Activated naive CD4-positive, alpha-beta T cell treated with Interleukin-2 at 50 U/mL for 16 hours (primary cell): ENCODE measurements around the gene RNF6.

Experiments used
- DNase-seq: peaks from one replicate; pipeline ENCODE4 v3.0.0-alpha.2; 2020

The RNF6 gene

DNA sequence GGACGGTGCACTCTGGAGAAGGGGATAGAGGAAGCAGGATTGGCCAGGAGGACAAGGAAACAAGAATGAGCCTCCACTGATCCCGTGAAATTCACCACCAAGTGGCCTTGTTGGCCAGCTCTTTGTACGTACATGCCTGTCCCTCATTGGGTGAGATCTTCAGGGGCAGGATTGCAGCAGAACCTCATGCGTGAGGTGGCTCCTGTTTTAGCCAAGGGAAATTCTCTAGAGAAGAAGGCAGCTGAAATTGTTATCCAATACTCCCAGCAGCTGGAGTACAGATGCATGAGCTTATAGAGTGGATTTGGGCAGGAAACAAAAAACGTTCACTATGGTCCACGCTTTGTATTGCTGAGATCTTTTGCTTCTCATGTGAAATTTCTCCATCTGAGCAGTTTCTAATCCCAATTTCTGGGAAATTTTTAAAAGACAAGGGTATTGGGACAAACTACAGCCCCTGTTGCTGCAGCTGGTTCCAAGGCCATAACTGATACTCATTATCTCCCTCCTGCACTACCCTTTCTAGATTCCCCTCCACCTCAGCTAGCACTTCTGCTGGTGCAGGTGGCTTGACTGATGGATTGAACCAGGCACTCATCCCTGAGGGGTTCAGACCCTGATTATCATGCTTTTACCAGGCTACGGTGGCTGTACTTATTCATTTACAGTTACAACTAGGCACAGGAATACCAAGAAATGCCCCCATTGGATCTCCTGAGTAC lies 3.9 kb upstream of the RNF6 start:
- DNase-seq: no peak

DNA sequence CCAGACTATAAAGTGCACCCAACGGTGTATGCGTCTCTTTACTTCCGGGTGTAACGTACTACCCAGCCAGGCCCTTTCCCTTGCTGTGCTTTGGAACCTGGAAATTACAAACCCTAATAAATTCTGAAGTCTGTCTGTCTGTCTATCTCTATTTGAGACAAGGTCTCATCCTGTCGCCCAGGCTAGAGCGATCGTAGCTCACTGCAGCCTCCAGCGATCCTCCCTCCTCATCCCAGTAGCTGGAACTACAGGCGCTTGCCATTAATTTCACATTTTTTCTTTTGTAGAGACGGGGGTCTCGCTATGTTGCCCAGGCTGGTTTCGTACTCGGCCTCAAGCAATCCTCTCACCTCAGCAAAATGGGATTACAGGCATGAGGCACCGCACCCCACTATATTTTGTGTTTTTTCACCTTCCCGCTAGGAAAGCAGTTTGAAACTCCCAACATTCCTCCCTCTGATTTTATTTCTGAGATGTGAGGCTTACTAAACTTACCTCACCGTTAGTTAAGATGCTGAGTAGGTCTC lies 469 bp upstream of the RNF6 start:
- DNase-seq: no peak

DNA sequence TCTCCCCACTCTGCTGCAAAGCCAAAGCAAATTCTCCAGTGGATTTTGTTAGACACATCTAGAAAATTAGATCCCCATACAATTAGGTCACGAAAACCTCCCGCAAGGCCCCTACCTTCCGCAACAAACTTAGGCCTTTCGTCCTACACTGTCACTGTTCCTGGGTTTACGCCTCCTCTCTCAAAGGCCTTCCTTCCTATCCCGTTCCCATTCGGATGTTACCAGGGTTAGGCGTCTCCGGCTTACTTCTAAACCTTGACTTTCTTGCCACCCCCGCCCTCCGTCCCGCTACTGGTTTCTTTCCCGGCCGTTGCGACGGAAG lies 754 bp downstream of the RNF6 start:
- no peak for DNase-seq

DNA sequence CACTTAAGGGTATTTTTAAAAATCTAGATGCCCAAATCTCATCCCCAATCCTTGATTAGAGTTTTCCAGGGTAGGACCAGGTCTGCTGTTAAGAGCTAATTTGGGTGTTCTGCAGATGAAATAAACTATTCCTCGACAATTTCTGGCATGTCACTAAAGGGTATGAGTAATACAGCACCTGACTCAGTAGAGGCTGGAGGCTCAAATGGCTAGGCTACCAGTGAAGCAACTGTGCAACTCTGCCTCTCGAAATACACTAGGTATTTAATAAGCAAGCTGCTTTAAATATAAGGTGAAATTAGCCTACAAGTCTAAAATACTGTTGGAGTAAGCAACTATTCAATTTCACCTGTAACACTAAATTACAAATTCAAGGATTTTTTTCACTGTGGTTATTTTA lies 1.5 kb downstream of the RNF6 start:
- no peak for DNase-seq

DNA sequence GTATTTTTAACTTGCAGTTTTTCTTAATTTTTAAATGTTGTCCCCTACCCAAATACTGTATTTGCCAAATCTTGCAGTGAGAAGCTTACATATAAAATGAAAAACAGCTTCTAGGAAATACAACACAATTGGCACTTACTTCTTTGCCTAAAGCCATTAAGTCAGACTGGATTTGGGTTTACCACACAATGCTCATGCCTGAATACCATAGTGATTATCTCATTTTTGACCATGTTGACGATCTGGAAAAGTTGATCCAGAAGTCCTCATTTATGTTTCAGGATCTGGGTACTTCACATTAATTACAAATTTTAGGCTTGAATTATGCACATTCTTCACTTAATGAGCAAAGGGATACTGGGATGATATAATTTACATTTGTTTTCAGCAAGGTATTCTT lies 2.4 kb downstream of the RNF6 start:
- no peak for DNase-seq

DNA sequence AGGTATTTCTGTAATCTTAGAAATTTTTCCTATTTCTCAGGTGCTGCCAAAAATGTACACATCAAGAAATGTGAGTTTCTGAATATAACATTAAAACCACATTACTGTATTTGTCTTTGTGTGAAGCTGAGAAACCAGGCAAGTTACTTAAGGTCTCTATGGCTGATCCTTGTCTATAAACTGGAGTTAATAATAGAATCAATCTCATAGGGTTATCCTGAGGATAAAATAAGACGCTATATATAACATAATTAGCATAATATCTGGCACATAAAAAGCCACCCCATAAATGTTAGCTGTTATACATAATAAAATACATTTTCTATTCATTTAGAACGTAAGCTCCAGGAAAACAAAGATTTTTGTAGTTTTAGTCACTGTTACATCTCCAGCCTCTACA lies 6.1 kb downstream of the RNF6 start:
- no peak for DNase-seq

DNA sequence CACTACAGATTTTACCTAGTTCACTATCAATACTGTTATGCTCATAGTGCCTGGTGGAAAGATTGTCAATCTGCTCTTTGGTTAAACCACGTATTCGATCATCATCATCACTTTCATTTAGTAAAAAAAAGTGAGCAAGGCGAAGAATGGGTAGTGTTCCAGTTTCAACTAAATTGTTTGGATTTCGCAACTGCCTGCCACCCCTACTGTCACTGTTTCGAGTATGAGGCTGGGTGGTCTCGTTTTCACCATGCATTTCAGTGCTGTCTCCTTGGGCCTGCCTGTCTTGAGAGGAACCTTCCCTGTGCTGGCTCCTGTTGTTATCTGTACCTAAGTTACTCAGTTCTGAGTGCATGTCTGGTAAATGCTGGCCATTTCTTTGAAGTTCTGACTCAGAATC lies 8.1 kb downstream of the RNF6 start:
- no peak for DNase-seq

DNA sequence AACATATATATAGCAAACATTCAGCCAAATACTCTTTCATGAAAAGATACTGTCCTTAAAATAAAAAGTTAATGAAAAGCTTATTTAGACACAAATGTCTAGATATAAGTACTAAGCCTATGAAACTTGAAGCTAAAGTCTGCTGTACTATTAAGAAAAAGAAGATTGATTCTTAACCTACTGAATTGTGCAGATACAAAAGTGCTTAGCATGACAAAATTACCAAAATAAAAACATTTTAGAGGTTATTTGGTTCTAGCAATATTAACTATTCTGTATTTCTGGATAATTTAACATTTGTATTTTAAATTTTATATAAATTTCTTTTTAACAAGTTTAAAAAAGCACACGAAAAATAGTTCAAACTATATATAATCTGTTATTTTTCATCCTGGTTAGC lies 8.8 kb downstream of the RNF6 start:
- no peak for DNase-seq

DNA sequence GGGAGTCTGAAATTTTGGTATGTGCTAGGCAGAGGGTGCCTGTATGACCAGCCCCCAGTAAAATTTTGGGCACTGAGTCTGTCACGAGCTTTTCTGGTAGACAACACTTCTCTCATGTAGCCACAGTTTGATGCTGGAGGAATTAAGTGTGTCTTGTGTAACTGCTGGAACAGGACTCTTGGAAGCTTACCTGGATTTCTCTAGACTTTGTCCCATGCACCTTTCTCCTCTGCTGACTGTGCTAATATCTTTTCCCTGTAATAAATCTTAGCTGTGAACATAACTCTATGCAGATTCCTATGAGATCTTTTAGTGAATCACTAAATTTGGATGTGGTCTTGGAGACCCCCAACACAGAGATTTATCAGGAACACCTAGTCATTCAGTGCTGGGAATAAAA lies 13.8 kb downstream of the RNF6 start:
- DNase-seq: no peak

DNA sequence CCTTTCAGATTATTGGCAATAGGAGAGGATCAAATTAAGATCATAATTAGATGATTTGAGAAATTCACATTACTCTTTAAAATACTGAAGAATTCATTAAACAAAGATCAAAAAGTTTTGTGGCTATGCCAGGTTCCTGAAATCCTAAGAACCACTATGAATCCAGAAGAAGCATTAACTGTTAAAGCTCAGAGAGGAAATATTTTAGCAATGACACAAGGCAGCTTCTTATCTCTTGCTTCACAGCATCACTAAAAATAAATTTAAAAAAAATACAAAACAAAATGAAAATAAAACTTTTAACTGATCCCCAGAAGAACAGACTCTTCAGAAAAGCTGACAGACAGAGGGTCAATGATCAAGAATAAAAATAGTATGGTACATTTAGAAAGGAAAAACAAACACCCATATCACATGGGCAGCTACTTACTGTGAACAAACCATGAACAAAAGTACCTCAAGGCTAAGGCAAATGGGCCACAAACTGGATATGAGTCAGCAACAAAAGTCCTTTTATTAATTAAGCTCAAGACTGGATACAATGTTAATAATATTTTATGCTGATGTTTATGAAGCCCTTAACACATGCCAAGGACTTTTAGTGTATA lies 19.6 kb downstream of the RNF6 start:
- DNase-seq: no peak

DNA sequence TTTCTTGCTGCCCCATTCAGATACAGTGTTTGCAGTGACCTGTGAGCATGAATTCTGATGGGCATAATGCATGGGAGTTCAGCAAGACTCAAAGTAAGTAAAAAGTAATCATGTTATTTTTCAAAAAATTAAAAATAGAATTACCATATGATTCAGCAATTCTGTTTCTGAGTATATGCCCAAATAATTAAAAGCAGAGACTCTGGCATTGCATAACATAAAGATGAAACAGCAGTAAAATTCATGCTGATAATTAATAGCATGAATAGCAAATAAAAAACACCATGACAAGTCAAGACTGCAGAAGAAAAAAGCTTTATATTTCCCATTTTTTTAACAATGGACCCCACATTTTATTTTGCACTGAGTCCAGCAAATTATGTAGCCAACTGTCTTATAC lies 21.3 kb downstream of the RNF6 start:
- no peak for DNase-seq

DNA sequence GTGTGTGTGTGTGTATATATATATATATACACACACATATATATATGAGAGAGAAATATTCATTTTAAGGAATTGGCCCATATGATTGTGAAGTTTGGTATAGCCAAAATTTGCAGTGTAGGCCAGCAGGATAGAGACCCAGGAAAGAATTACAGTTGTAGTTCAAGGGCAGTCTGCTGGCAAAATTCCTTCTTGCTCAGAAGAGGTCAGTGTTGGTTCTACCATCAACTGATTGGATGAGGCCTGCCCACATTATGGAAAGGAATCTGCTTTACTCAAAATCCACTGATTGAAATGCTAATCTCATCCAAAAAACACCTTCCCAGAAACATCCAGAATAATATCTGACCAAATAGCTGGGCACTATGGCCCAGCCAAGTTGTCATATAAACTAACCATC lies 24.0 kb downstream of the RNF6 start:
- DNase-seq: no peak

DNA sequence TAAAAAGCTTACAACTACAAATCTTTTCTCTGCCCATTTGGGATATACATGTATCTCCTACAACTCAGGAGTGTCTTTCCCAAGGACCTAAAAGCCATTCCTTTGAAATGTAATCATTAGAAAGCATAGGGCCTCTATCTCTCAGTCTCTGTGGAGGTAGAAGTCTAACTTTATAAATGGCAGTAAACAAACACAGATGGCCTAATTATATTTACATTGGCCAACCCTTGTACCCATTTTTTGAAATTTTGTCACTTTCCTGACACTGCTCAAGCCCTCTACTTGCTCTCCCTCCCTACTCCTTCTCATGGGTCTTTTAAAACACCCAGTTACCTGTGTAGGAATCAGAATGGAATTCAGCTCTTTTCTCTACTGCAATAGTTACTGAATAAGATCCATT lies 24.8 kb downstream of the RNF6 start:
- no peak for DNase-seq

DNA sequence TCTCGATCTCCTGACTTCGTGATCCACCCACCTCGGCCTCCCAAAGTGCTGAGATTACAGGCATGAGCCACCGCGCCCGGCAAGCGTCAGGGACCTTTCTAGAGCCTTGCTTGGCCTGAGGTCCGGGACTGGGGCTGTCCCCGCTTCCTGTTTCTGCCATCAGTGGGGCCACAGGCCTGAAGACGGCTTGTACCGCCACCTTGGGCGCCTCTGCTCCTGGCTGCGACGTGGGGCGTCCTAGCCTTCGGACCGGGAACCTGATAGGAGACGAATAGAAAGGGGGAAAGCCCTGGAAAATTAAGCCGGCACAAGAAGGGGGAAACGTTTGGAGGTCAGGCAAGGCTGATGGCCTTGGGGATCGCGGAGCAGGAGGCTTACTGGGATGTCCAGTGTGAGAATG lies 35.1 kb downstream of the RNF6 start:
- no peak for DNase-seq

DNA sequence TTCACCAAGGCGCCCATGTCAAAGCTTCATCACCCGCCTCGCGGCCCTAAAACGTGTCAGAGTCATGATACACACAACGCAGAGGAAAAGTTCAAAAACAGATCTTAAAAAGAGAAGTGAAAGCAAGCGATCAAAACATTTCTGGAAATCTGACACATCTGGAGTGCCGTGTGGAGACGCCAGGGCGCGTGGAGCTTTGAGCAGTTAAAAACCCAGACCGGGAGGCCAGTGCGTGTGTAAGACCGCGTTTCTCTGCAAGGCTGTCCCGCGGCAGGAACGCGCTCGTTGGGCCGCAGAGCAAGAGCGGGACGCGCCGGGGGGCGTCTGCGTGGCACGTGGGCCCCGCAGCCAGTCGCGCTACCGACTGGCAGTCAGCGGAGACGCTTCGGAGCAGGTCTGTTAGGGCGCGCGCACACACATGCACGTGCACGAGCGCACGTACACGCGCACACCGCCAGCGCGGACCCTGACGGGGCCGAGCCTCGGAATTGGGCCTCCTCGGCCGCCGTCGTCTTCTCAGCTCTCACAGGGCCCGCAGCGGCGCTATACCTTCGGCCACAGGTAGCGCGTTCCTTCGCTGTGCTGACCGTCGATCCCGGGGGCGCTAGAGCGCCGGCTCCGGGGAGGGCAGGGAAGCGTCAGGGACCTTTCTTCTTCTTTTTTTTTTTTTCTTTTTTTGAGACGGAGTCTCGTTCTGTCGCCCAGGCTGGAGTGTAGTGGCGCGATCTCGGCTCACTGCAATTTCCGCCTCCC lies 35.8 kb downstream of the RNF6 start:
- peak; percentile 90 for DNase-seq

DNA sequence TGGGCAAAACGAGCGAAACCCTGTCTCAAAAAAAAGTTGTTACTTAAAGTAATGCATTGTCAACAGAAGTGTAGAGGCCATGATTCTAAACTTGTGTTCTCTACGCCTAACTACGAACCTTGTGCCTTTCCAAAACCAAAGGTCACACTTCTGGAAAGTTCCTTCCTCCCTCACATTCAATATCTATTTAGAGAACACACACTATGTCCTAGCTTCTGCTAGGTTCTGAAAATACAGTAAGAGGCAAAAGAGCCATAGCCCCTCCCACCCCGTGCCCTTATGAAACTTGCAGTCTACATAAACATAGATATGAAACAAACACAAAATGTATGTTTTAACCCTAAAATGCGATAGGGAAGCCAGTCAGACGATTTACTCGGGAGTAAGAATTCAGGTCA lies 36.4 kb downstream of the RNF6 start:
- DNase-seq: no peak

DNA sequence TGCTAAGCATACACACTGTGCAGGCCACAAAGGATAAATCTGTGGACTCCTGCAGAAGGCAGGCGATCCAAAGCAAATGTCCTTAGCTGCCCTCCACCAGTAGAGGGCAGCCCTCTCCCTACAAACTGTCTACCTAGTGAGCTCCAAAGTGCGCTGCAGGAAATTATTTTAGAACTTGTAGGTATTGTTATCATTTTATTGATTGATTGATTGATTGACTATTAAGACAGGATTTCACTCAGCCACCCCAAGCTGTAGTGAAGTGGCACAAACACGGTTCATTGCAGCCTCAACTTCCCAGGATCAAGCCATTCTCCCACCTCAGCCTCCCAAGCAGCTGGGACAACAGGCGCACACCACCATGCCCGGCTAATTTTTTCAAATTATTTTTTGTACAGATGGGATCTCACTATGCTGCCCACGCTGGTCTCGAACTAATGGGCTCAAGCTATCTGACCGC lies 37.3 kb downstream of the RNF6 start:
- DNase-seq: peak; percentile 72

DNA sequence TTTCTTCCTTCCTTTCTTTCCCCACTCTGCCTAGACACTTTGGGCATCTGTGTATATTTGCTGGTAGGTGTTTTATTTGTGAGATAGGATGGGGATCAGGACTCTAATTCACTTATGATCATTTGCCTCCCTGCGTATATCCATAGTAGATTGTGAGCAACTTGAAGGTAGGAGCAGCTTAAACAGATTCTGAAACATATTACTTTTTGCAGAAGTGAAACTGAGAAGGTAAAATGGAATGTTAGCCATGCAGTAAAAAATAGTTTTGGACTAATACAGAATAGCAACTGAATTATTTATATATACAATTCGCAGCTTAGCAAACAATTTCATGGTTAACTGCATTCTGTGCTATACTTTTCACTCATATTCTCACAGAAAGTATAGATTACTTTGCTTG lies 38.7 kb downstream of the RNF6 start:
- DNase-seq: no peak

DNA sequence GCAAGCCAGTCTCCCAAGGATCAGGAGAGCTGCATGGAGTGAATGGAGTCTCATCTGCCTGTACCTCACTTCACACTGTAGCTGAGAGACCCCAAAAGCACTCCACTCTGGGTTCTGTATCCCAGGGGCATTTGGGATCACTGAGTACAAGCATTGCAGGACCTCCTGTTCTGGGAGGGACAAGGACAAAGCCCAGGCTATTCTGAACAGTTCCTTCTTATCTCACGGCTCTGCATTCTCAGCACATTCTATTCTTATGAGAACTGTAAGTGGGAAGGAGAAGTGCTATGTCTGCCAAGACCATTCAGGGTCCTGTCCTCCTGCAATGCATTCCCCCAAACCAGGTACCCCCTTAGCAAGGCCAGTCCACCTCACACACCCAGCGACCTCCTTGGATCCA lies 42.8 kb downstream of the RNF6 start:
- DNase-seq: no peak

DNA sequence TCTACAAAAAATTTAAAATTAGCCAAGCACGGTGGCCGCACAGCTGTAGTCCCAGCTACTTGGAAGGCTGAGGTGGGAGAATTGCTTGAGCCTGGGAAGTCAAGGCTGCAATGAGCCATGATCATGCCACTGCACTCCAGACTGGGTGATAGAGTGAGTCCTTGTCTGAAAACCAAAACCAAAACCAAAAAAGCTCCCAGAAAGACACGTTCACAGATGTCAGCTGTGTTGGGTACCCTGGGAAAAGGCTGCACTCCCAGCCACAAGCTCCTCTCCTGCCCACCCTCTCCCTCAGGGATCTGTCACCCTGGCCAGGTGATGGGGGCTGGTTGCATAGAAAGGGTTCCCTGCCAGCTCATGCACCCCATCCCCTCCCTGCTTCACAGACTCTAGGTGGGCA lies 53.3 kb downstream of the RNF6 start:
- no peak for DNase-seq

DNA sequence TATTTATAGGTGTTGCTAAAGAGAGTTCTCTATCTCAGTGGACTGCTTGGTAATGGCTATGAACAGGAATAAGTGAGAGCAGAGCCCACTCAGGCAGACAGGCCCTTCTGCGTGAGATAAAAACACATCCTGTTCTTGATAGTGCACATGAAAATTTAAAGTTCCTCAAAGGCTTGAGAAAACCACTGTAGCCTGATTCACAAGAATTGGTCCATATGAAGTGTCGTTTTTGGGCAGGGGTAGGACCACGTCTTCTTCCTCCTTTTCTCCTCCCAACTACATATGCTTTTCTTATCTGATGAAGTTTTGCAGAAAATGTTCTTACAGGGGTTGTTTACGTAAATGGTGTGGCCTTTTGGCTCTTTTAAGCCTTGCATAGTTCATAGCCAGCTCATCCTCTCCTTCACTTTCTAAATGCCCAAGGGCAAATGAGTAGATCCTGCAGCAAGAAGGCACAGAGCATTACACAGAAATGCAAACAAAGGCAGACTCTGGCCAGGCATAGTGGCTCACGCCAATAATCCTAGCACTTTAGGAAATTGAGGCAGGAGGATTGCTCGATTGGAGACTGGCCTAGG lies 53.8 kb downstream of the RNF6 start:
- DNase-seq: no peak

DNA sequence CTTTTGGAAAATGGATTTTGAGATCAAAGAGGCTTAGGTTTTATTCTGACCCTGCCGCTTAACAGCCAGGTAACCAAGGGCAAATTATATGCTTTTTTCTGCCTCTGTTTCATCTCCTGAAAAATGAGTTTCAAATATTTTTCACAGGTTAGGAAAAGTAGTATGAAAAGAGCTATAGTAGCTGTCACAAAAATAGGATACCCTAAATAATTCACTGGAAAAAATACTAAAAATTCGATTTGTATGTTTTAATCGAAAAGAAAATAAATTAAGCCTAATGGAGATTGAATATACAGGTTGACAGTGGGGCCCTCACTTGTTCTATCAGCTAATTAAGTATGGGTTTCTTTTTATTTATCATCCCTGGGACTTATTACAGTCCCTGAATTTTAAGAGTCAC lies 58.3 kb downstream of the RNF6 start:
- no peak for DNase-seq
